Peyer's patch (tissue), 4 donors: ENCODE measurements around the gene PIP5K1C.

Experiments
- CTCF ChIP-seq, 6 experiments: fragments of 450-650 bp in 4 of 6; fragments of 200-600 bp in 2 of 6; sonication (generic) in 1 of 6; IDR thresholded peaks; one replicate each; pipeline ENCODE4 v1.5.1; 2017 to 2019; ENCODE audit warnings: antibody characterized with exemption in 6 of 6, mild to moderate bottlenecking in 3 of 6, moderate library complexity in 1 of 6
- POLR2A ChIP-seq, 2 donors: fragments of 450-650 bp; IDR thresholded peaks; one replicate each; pipeline ENCODE4 v1.5.1; 2017; ENCODE audit warnings: antibody characterized with exemption in 2 of 2, mild to moderate bottlenecking in 2 of 2, moderate library complexity in 2 of 2

GRCh38 chr19:3631053-3631861 is 69.0 kb downstream of the PIP5K1C start:
- no peak for TF ChIP-seq CTCF (IDR thresholded peaks at IDR 0.05)
- no peak for TF ChIP-seq POLR2A (IDR thresholded peaks at IDR 0.05)
